GM21381 (cell line): Measurements from ENCODE around the gene MACF1.
"Not testable (repeated sequence)": the region's sequence is repeated elsewhere in the genome, so short reads cannot be mapped to it uniquely, and the experiment has no call there.

ENCODE experiments used
- ATAC-seq: cut with Tn5 transposase; IDR thresholded peaks from one replicate; pipeline ENCODE4 v1.9.1; 2021; ENCODE audit warnings: mild to moderate bottlenecking, moderate library complexity; ENCODE audit not compliant: unreplicated experiment

Gene MACF1

GRCh38 chr1:39204441-39205081 is at the start of gene MACF1:
Gene MACF1, plus strand, starts transcription at chr1:39204695. Its CDS starts 328 bp downstream, at chr1:39205023.
- peak; percentile 38 for ATAC-seq

GRCh38 chr1:39157304-39157703 is 47.2 kb upstream of the MACF1 start:
- ATAC-seq = no peak

GRCh38 chr1:39158327-39159086 is 46.0 kb upstream of the MACF1 start:
- ATAC-seq = no peak

GRCh38 chr1:39159224-39160036 is 45.1 kb upstream of the MACF1 start:
- no peak for ATAC-seq

GRCh38 chr1:39160703-39161102 is 43.8 kb upstream of the MACF1 start:
- ATAC-seq = no peak

GRCh38 chr1:39161811-39162210 is 42.7 kb upstream of the MACF1 start:
- ATAC-seq = not testable (repeated sequence)

GRCh38 chr1:39163469-39163868 is 41.0 kb upstream of the MACF1 start:
- no peak for ATAC-seq

GRCh38 chr1:39164256-39164655 is 40.2 kb upstream of the MACF1 start:
- no peak for ATAC-seq

- ATAC-seq = no peak
These were observed 39.4 kb upstream of the MACF1 start for GRCh38 chr1:39165049-39165448.

GRCh38 chr1:39165488-39165887 is 39.0 kb upstream of the MACF1 start:
- ATAC-seq = no peak

GRCh38 chr1:39167632-39168209 is 36.8 kb upstream of the MACF1 start:
- no peak for ATAC-seq

- no peak for ATAC-seq
These were observed 36.0 kb upstream of the MACF1 start for GRCh38 chr1:39168301-39169080.

GRCh38 chr1:39170731-39171667 is 33.5 kb upstream of the MACF1 start:
- ATAC-seq = no peak

- ATAC-seq = no peak
These were observed 31.1 kb upstream of the MACF1 start for GRCh38 chr1:39173119-39173994.

GRCh38 chr1:39173995-39174380 is 30.5 kb upstream of the MACF1 start:
- no peak for ATAC-seq

GRCh38 chr1:39174390-39175081 is 30.0 kb upstream of the MACF1 start:
- ATAC-seq = no peak

- no peak for ATAC-seq
These were observed 26.8 kb upstream of the MACF1 start for GRCh38 chr1:39177706-39178105.
